Measurements from ENCODE around the gene SCOC.

The SCOC gene

GRCh38 chr4:140373328-140374129 lies at the start of gene SCOC:
Gene SCOC, plus strand, starts transcription at chr4:140373646. Its CDS starts 5,525 bp downstream, at chr4:140379171.
- DNase-seq (ENCODE audit: low read depth in 2 of 2), result peak; percentile 91

- DNase-seq (ENCODE audit: low read depth in 2 of 2), result no peak
Observed at GRCh38 chr4:140326395-140326993, 47.0 kb upstream of the SCOC start.

GRCh38 chr4:140330311-140330900 lies 43.0 kb upstream of the SCOC start:
- DNase-seq (ENCODE audit: low read depth in 2 of 2), result no peak

GRCh38 chr4:140331245-140331644 lies 42.2 kb upstream of the SCOC start:
- no peak for DNase-seq (ENCODE audit: low read depth in 2 of 2)

- no peak for DNase-seq (ENCODE audit: low read depth in 2 of 2)
Observed at GRCh38 chr4:140331876-140332275, 41.6 kb upstream of the SCOC start.

GRCh38 chr4:140332734-140333133 lies 40.7 kb upstream of the SCOC start:
- DNase-seq (ENCODE audit: low read depth in 2 of 2), result no peak

- DNase-seq (ENCODE audit: low read depth in 2 of 2), result no peak
Observed at GRCh38 chr4:140333523-140333922, 39.9 kb upstream of the SCOC start.

GRCh38 chr4:140335076-140335475 lies 38.4 kb upstream of the SCOC start:
- DNase-seq (ENCODE audit: low read depth in 2 of 2), result no peak

GRCh38 chr4:140336730-140337129 lies 36.7 kb upstream of the SCOC start:
- no peak for DNase-seq (ENCODE audit: low read depth in 2 of 2)

GRCh38 chr4:140342620-140343019 lies 30.8 kb upstream of the SCOC start:
- no peak for DNase-seq (ENCODE audit: low read depth in 2 of 2)

DNA sequence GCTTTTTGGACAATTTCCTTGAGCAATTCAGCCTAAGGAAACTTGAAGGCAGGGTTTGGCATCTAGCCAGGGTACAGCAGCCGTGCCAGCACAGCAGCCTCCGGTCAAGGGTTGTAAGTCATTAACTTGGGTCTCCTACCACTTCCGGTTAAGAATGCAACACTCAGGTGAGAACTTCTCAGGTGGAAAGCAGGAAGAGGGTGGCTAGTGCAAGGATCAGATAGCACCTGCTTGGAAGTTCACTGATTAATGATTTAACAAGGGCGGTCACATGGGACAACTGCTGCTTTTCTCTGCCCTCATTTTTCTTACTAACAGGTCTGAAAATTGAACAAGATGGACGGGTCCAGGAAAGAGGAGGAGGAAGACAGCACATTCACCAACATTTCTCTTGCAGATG lies 30.1 kb upstream of the SCOC start:
- DNase-seq (ENCODE audit: low read depth in 2 of 2), result no peak

DNA sequence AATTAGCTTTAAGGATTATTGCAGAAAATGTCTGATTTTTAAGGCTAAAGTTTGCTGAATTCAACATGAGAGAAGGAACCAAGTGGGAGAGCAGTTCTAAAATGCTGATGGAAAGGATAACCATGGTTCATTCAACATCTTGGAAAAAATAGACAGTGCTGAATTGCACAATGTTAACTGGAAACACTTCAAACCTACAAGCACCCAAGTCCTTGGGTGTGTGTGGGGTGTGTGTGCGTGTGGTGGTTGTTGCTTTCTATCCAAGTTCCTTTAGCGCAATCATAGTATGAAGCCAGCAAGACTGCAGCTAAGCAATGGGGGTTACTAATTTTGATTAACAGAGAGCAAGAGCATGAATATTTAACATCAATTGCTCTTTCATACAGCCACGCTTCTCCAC lies 29.3 kb upstream of the SCOC start:
- no peak for DNase-seq (ENCODE audit: low read depth in 2 of 2)

GRCh38 chr4:140344621-140345020 lies 28.8 kb upstream of the SCOC start:
- DNase-seq (ENCODE audit: low read depth in 2 of 2), result no peak

- no peak for DNase-seq (ENCODE audit: low read depth in 2 of 2)
Observed at GRCh38 chr4:140346136-140346535, 27.3 kb upstream of the SCOC start.

- DNase-seq (ENCODE audit: low read depth in 2 of 2), result no peak
Observed at GRCh38 chr4:140349816-140350215, 23.6 kb upstream of the SCOC start.

GRCh38 chr4:140351093-140352075 lies 22.1 kb upstream of the SCOC start:
- no peak for DNase-seq (ENCODE audit: low read depth in 2 of 2)

DNA sequence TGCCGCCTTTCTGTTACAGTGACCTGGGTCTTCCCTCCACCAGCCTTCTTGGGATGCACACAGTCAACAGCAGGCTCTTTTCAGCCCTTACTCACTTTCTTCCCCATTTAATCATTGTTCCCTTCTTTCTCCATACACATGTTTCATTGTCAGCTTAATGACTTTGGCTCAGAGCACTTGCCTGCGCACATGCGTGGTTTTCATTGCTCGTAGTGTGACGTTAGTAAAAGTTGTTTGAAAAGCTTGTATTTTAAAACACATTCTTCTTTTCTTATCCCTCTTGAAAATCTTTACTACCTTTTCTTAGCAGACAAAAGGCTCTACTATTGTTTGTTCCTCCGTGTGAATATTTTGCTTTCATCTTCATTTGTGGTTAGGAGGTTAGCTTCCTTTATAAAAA lies 19.7 kb upstream of the SCOC start:
- DNase-seq (ENCODE audit: low read depth in 2 of 2), result no peak

GRCh38 chr4:140355288-140355687 lies 18.2 kb upstream of the SCOC start:
- no peak for DNase-seq (ENCODE audit: low read depth in 2 of 2)

DNA sequence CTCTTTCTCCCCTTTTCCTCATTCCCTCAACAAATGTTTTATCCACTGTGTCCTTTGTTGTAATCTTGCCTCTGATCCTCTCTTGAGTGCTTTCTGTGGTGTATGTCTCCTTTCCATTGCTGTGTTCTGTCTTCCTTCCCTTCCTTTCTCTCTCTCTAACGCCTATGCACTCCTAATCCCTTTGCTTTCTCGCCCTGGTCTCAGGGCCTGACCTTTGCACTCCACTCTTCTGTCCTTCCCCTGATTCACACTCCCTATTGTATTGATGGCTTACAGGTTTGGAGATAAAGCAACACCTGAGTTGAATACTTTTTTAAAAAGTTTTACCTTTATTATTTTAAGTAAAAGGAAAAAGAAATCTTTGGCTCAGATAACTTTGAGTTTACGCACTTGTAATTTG lies 15.6 kb upstream of the SCOC start:
- DNase-seq (ENCODE audit: low read depth in 2 of 2), result no peak

DNA sequence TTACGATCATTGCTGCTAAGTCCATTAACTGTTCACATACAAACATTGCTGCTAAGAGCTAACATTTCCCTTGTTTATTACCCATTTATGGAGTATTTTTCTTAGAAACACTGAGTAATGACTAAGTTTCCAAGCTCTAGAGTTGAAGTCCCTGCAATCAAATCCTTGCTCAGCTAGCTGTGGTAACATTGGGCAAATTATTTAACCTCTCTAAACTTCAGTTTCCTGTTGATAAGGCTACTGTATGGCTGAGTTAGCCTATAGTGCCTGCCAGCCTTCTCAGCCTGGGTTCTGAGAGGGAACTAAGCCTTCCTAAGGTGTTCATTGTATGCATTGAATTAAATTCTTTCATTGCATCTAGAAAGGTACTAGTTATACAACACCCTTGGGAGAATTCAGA lies 15.2 kb upstream of the SCOC start:
- DNase-seq (ENCODE audit: low read depth in 2 of 2), result no peak

- peak; percentile 35 to 59 for DNase-seq (ENCODE audit: low read depth in 2 of 2)
Observed at GRCh38 chr4:140359562-140360427, 13.7 kb upstream of the SCOC start.
